RWPE2 (cell line): ENCODE results near the gene PCNT.
A peak's percentile ranks its signal among the peaks of the same experiment; 100 is the strongest.

ENCODE experiments used
- ATAC-seq: fragments of 200-7000 bp; cut with Tn5 transposase; 3 replicates; pipeline ENCODE4 v1.9.1; 2021; ENCODE audit warnings: low read depth
- DNase-seq: peaks from one replicate; pipeline ENCODE4 v3.0.0-alpha.2; 2020; ENCODE audit warnings: low spot score
- H3K27ac ChIP-seq: fragments of 450-650 bp; 2 replicates; pipeline ENCODE4 v1.5.1; 2017; ENCODE audit warnings: mild to moderate bottlenecking; ENCODE audit not compliant: poor library complexity, severe bottlenecking
- H3K27me3 ChIP-seq: fragments of 250-450 bp; sonication (Bioruptor Pico); 2 replicates; pipeline ENCODE4 v1.5.1; 2021; ENCODE audit warnings: mild to moderate bottlenecking, moderate library complexity; ENCODE audit not compliant: insufficient read depth, poor library complexity, severe bottlenecking
- H3K36me3 ChIP-seq: fragments of 250-450 bp; sonication (Bioruptor Pico); 2 replicates; pipeline ENCODE4 v1.5.1; 2020; ENCODE audit warnings: low read depth, mild to moderate bottlenecking, moderate library complexity
- H3K4me1 ChIP-seq: fragments of 250-450 bp; sonication (Bioruptor Pico); 2 replicates; pipeline ENCODE4 v1.5.1; 2021; ENCODE audit warnings: mild to moderate bottlenecking, moderate library complexity; ENCODE audit not compliant: insufficient read depth, poor library complexity, severe bottlenecking
- H3K4me3 ChIP-seq: fragments of 250-450 bp; sonication (Bioruptor Pico); 2 replicates; pipeline ENCODE4 v1.5.1; 2021; ENCODE audit warnings: mild to moderate bottlenecking, moderate library complexity; ENCODE audit not compliant: severe bottlenecking
- H3K9me3 ChIP-seq: fragments of 250-450 bp; sonication (Bioruptor Pico); 2 replicates; pipeline ENCODE4 v1.5.1; 2021; ENCODE audit warnings: mild to moderate bottlenecking, moderate library complexity; ENCODE audit not compliant: severe bottlenecking
- TF ChIP-seq, protein P1 (sequence below): fragments of 450-650 bp; IDR thresholded peaks from one replicate; pipeline ENCODE4 v1.5.1; 2017; ENCODE audit warnings: mild to moderate bottlenecking, moderate library complexity; ENCODE audit not compliant: poor library complexity, severe bottlenecking

Gene PCNT

DNA sequence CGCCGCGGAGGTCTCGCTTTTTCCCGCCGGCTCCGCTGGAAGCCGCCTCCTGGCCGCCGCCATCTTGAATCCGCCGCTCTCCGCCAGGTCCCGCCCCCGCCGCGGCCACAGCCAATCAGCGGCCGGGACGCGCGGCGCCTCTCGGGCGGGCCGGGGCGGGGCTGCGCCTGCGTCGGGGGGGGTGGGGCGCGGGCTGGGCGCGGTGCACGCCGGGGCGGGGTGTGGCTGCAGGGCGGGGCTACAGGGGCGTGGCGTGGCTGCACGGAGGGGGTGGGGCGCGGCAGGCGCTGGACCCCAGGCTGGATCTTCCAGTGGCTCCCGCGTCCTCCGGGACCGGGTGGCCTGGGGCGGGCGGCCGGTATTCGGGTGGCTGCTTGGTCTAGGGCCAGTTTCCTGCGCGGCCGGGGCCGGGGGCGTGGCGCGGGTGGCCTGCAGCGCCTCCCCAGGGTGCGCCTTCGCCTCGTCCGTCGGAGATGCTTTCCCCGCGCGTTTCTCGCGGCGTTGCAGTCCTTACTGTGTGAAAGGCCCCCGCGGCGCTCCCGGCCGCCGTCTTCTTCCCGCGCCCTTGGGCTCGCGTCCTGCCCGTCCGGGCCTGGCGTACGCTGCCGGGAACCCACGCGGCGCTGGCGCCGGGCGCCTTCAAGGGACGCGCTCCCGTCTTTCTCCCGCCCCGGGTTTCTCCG, 575 bp downstream of the PCNT start:
- H3K4me1 ChIP-seq, result peaks cover 12% of the 10 kb centered on the region
- no peaks in the 10 kb centered on the region for H3K27me3 ChIP-seq
- peak overlapping the region; percentile 88 for H3K4me3 ChIP-seq
- H3K36me3 ChIP-seq, result peaks cover 33% of the 10 kb centered on the region
- TF ChIP-seq, protein P1, sequence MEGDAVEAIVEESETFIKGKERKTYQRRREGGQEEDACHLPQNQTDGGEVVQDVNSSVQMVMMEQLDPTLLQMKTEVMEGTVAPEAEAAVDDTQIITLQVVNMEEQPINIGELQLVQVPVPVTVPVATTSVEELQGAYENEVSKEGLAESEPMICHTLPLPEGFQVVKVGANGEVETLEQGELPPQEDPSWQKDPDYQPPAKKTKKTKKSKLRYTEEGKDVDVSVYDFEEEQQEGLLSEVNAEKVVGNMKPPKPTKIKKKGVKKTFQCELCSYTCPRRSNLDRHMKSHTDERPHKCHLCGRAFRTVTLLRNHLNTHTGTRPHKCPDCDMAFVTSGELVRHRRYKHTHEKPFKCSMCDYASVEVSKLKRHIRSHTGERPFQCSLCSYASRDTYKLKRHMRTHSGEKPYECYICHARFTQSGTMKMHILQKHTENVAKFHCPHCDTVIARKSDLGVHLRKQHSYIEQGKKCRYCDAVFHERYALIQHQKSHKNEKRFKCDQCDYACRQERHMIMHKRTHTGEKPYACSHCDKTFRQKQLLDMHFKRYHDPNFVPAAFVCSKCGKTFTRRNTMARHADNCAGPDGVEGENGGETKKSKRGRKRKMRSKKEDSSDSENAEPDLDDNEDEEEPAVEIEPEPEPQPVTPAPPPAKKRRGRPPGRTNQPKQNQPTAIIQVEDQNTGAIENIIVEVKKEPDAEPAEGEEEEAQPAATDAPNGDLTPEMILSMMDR, result no peak
- H3K9me3 ChIP-seq, result no peaks in the 10 kb centered on the region
- ATAC-seq (peak; percentile 43), DNase-seq (peak; percentile 83)
- peak overlapping the region; percentile 85 for H3K27ac ChIP-seq

DNA sequence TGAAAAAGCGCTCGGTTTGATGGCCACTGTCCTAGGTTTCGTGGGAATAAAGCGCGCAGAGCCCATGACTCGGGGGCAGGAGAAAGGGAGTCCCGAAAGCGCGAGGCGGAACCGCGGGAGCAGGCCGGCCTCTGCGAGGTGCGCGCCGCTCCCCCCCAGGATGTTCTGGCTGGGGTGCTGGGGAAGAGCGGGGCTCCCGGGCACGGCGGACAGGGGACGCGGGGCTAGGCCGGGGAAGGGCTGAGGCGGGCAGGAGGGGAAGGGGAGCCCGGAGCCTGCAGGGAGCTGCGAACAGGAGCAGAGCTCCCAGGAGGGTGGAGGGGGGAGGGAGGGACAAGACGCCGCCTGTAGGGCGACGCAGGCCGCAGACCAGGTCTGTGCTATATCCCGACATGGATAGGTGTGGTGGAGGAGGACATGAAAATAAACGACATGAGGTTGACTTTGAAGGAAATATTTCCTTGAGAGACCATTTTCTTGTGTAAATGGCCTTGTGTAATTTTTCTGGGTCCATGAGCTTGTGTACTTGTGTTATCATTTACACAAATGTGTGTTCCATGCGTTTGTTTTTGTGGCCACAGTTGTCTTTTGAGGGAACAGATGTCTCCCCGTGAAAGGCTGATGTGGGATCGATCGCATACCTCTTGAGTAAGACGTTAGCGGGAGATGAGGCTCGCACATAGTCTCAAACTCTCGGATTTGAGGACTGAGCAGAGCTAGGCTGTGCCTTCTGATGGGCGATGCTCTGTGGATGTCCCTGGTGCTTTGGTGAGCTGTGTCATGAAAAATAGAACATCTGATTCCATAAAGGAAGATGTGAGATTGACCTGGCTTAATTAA, 1.3 kb downstream of the PCNT start:
- H3K4me3 ChIP-seq, result peak overlapping the region; percentile 88
- TF ChIP-seq, protein P1, result no peak
- H3K9me3 ChIP-seq, result no peaks in the 10 kb centered on the region
- H3K4me1 ChIP-seq, result peaks cover 12% of the 10 kb centered on the region
- ATAC-seq (peak; percentile 41), DNase-seq (no peak)
- no peaks in the 10 kb centered on the region for H3K27me3 ChIP-seq
- peaks cover 41% of the 10 kb centered on the region for H3K36me3 ChIP-seq
- peak overlapping the region; percentile 85 for H3K27ac ChIP-seq

DNA sequence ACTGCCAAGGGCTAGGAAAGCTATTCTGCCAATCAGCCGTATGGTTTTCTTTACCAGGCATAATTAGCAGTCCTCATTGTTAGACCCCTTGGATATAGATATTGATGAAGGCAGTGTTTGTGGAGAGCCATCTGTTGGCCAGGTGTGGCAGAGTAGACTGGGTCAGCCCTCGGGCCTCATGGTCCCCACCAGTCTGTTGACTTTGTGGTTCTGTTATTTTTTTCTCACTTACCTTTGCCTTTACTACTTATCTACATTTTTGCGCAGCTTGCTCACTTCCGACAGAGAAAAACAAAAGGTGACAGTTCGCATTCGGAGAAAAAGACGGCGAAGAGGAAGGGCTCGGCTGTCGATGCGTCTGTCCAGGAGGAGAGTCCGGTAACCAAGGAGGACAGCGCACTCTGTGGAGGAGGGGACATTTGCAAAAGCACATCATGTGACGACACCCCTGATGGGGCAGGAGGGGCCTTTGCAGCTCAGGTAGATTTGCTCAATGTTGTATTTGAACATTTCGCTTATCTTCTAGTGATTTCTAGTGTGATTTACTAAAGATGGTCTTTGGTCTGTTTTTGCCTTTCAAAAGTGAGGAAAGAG, 2.3 kb downstream of the PCNT start:
- Histone ChIP-seq H3K4me3 (peak overlapping the region; percentile 88), H3K36me3 (peaks cover 50% of the 10 kb centered on the region), H3K9me3 (no peaks in the 10 kb centered on the region), H3K27ac (peak overlapping the region; percentile 85), H3K4me1 (peaks cover 12% of the 10 kb centered on the region), H3K27me3 (no peaks in the 10 kb centered on the region)
- DNase-seq (no peak), ATAC-seq (no peak)
- TF ChIP-seq, protein P1, result peak; percentile 42

DNA sequence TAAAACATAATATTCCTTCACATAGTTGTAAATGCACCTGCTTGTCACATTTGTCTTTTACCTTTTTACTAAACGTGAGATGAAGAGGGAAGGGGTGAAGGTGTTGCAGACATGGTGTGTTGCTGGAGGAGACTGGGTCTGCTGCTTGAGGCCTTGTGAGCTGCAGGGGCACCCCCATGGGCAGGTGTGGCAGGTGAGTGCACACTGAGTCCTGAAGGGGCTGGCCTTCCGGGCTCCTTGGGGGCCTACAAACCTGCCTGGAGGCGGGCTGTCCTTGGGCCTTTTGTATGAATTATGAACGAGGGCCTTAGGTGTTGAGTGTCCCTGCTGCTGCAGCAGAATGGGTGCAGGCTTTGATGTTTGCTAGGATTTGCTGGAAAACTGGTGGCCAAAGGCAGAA, 3.8 kb downstream of the PCNT start:
- DNase-seq (no peak), ATAC-seq (no peak)
- Histone ChIP-seq H3K4me1 (peaks cover 10% of the 10 kb centered on the region), H3K4me3 (no peak overlapping the region), H3K9me3 (no peaks in the 10 kb centered on the region), H3K36me3 (peaks cover 57% of the 10 kb centered on the region), H3K27ac (no peak overlapping the region), H3K27me3 (no peaks in the 10 kb centered on the region)
- TF ChIP-seq, protein P1, result no peak
